Stimulated activated naive CD8-positive, alpha-beta T cell treated with anti-CD3 and anti-CD28 coated beads, Interleukin-15, amount 100 ng/mL, for 72 hours (primary cell): ENCODE measurements around the gene CRISPLD2.
"Not testable (repeated sequence)": the region's sequence is repeated elsewhere in the genome, so short reads cannot be mapped to it uniquely, and the experiment has no call there.

Experiments used
- ATAC-seq: fragments of 150-1000 bp; cut with Tn5 transposase; 2 replicates; pipeline ENCODE4 v1.10.0; 2021; ENCODE audit warnings: mild to moderate bottlenecking, moderate library complexity
- DNase-seq, 2 donors: peaks; one replicate each; pipeline ENCODE4 v3.0.0; 2021 to 2022
- H3K27ac Mint-ChIP-seq, 2 donors: one replicate each; pipeline ENCODE4 v1.8.0; 2022; ENCODE audit warnings: mild to moderate bottlenecking in 2 of 2, mixed read lengths in 2 of 2, moderate library complexity in 2 of 2
- H3K27me3 Mint-ChIP-seq: one replicate; pipeline ENCODE4 v1.8.0; 2022; ENCODE audit warnings: mixed read lengths
- H3K4me1 Mint-ChIP-seq: one replicate; pipeline ENCODE4 v1.8.0; 2022; ENCODE audit warnings: mild to moderate bottlenecking, mixed read lengths
- H3K4me3 Mint-ChIP-seq, 2 donors: one replicate each; pipeline ENCODE4 v1.8.0; 2022; ENCODE audit warnings: mild to moderate bottlenecking in 2 of 2, mixed read lengths in 2 of 2, moderate library complexity in 1 of 2
- H3K9me3 Mint-ChIP-seq, 2 donors: one replicate each; pipeline ENCODE4 v1.8.0; 2022; ENCODE audit warnings: mixed read lengths in 2 of 2

Gene CRISPLD2

GRCh38 chr16:84853534-84853933 is 33.7 kb downstream of the CRISPLD2 start:
- Mint-ChIP-seq H3K4me3 (no peak overlapping the region), H3K4me1 (no peaks in the 10 kb centered on the region), H3K27ac (no peak overlapping the region), H3K27me3 (peaks cover 23% of the 10 kb centered on the region), H3K9me3 (no peaks in the 10 kb centered on the region)
- ATAC-seq (no peak), DNase-seq (no peak)

GRCh38 chr16:84854759-84855158 is 35.0 kb downstream of the CRISPLD2 start:
- Mint-ChIP-seq H3K4me1 (no peaks in the 10 kb centered on the region), H3K4me3 (no peak overlapping the region), H3K9me3 (peaks cover 1 to 9% of the 10 kb centered on the region in 2 donors), H3K27me3 (peaks cover 23% of the 10 kb centered on the region), H3K27ac (no peak overlapping the region)
- DNase-seq (no peak), ATAC-seq (no peak)

- not testable (repeated sequence) for H3K4me1 Mint-ChIP-seq, H3K4me3 Mint-ChIP-seq, ATAC-seq, DNase-seq
- Mint-ChIP-seq H3K27me3 (peaks cover 22% of the 10 kb centered on the region), H3K9me3 (peaks cover 10 to 17% of the 10 kb centered on the region in 2 donors), H3K27ac (peak overlapping the region in 1 of 2 donors; percentile 9)
These were observed 35.8 kb downstream of the CRISPLD2 start for GRCh38 chr16:84855435-84856202.

- H3K4me3 Mint-ChIP-seq, result not testable (repeated sequence)
These were observed 36.4 kb downstream of the CRISPLD2 start for GRCh38 chr16:84856203-84856581.

GRCh38 chr16:84856811-84857210 is 37.0 kb downstream of the CRISPLD2 start:
- not testable (repeated sequence) for H3K4me1 Mint-ChIP-seq, DNase-seq, H3K27ac Mint-ChIP-seq, H3K4me3 Mint-ChIP-seq, ATAC-seq
- Mint-ChIP-seq H3K9me3 (peaks cover 14 to 21% of the 10 kb centered on the region in 2 donors), H3K27me3 (peaks cover 12% of the 10 kb centered on the region)

More at GRCh38 chr16:84856203-84856581, 36.4 kb downstream of the CRISPLD2 start:
- H3K27ac Mint-ChIP-seq, DNase-seq, H3K4me1 Mint-ChIP-seq, ATAC-seq: not testable (repeated sequence)
- Mint-ChIP-seq H3K9me3 (peaks cover 14 to 21% of the 10 kb centered on the region in 2 donors), H3K27me3 (peaks cover 16% of the 10 kb centered on the region)

GRCh38 chr16:84859681-84860080 is 39.9 kb downstream of the CRISPLD2 start:
- Mint-ChIP-seq H3K9me3 (peaks cover 14 to 21% of the 10 kb centered on the region in 2 donors), H3K4me1 (no peaks in the 10 kb centered on the region), H3K27ac (no peak overlapping the region), H3K4me3 (no peak overlapping the region), H3K27me3 (peaks cover 5% of the 10 kb centered on the region)
- ATAC-seq (no peak), DNase-seq (no peak)

GRCh38 chr16:84860383-84860782 is 40.6 kb downstream of the CRISPLD2 start:
- Mint-ChIP-seq H3K27ac (no peak overlapping the region), H3K4me1 (no peaks in the 10 kb centered on the region), H3K4me3 (no peak overlapping the region), H3K9me3 (peaks cover 14 to 21% of the 10 kb centered on the region in 2 donors), H3K27me3 (peaks cover 8% of the 10 kb centered on the region)
- ATAC-seq (no peak), DNase-seq (no peak)

- Mint-ChIP-seq H3K9me3 (peaks cover 14 to 21% of the 10 kb centered on the region in 2 donors), H3K4me1 (no peaks in the 10 kb centered on the region), H3K27me3 (peaks cover 8% of the 10 kb centered on the region), H3K4me3 (no peak overlapping the region), H3K27ac (no peak overlapping the region)
- ATAC-seq, result no peak
- no peak for DNase-seq
These were observed 41.9 kb downstream of the CRISPLD2 start for GRCh38 chr16:84861671-84862070.

- H3K27me3 Mint-ChIP-seq, result peaks cover 13% of the 10 kb centered on the region
- H3K27ac Mint-ChIP-seq, result no peak overlapping the region
- DNase-seq (no peak), ATAC-seq (no peak)
- no peak overlapping the region for H3K4me3 Mint-ChIP-seq
- no peaks in the 10 kb centered on the region for H3K4me1 Mint-ChIP-seq
- peaks cover 14 to 21% of the 10 kb centered on the region in 2 donors for H3K9me3 Mint-ChIP-seq
These were observed 43.2 kb downstream of the CRISPLD2 start for GRCh38 chr16:84862804-84863480.

GRCh38 chr16:84863481-84863814 is 43.7 kb downstream of the CRISPLD2 start:
- H3K9me3 Mint-ChIP-seq, result peaks cover 14 to 21% of the 10 kb centered on the region in 2 donors
- H3K27me3 Mint-ChIP-seq, result peaks cover 17% of the 10 kb centered on the region
- ATAC-seq, result no peak
- H3K27ac Mint-ChIP-seq, result no peak overlapping the region
- no peak overlapping the region for H3K4me3 Mint-ChIP-seq
- H3K4me1 Mint-ChIP-seq, result no peaks in the 10 kb centered on the region
- DNase-seq, result no peak

- Mint-ChIP-seq H3K27me3 (peaks cover 17% of the 10 kb centered on the region), H3K9me3 (peaks cover 14 to 15% of the 10 kb centered on the region in 2 donors), H3K27ac (no peak overlapping the region), H3K4me3 (no peak overlapping the region), H3K4me1 (no peaks in the 10 kb centered on the region)
- ATAC-seq (no peak), DNase-seq (no peak)
These were observed 44.7 kb downstream of the CRISPLD2 start for GRCh38 chr16:84864326-84864955.

GRCh38 chr16:84867696-84868095 is 47.9 kb downstream of the CRISPLD2 start:
- peak overlapping the region in 1 of 2 donors; percentile 85 for H3K27ac Mint-ChIP-seq
- no peaks in the 10 kb centered on the region for H3K9me3 Mint-ChIP-seq
- no peak overlapping the region for H3K4me3 Mint-ChIP-seq
- peaks cover 17% of the 10 kb centered on the region for H3K27me3 Mint-ChIP-seq
- H3K4me1 Mint-ChIP-seq, result no peaks in the 10 kb centered on the region
- DNase-seq (no peak), ATAC-seq (no peak)

- DNase-seq, result no peak
- no peak for ATAC-seq
- H3K27me3 Mint-ChIP-seq, result peaks cover 17% of the 10 kb centered on the region
These were observed 48.5 kb downstream of the CRISPLD2 start for GRCh38 chr16:84868328-84868727.

GRCh38 chr16:84868829-84869472 is 49.2 kb downstream of the CRISPLD2 start:
- Mint-ChIP-seq H3K27ac (no peak overlapping the region), H3K4me1 (no peaks in the 10 kb centered on the region), H3K4me3 (no peak overlapping the region), H3K27me3 (peaks cover 17% of the 10 kb centered on the region), H3K9me3 (no peaks in the 10 kb centered on the region)
- no peak for ATAC-seq
- no peak for DNase-seq

More at GRCh38 chr16:84868328-84868727, 48.5 kb downstream of the CRISPLD2 start:
- H3K4me1 Mint-ChIP-seq, result no peaks in the 10 kb centered on the region
- peak overlapping the region in 1 of 2 donors; percentile 50 for H3K27ac Mint-ChIP-seq
- H3K4me3 Mint-ChIP-seq, result no peak overlapping the region
- H3K9me3 Mint-ChIP-seq, result no peaks in the 10 kb centered on the region

- H3K27ac Mint-ChIP-seq, result no peak overlapping the region
- ATAC-seq (no peak), DNase-seq (no peak)
- peaks cover 13% of the 10 kb centered on the region for H3K27me3 Mint-ChIP-seq
- no peak overlapping the region for H3K4me3 Mint-ChIP-seq
- no peaks in the 10 kb centered on the region for H3K4me1 Mint-ChIP-seq
- H3K9me3 Mint-ChIP-seq, result no peaks in the 10 kb centered on the region
These were observed 49.7 kb downstream of the CRISPLD2 start for GRCh38 chr16:84869473-84869845.
